HG02852 (cell line): Measurements from ENCODE around the gene EEF2K.
"Not testable (repeated sequence)": the region's sequence is repeated elsewhere in the genome, so short reads cannot be mapped to it uniquely, and the experiment has no call there.

Experiments used
- ATAC-seq: cut with Tn5 transposase; IDR thresholded peaks from one replicate; pipeline ENCODE4 v1.9.1; 2021; ENCODE audit warnings: mild to moderate bottlenecking, moderate library complexity; ENCODE audit not compliant: unreplicated experiment

Gene EEF2K

GRCh38 chr16:22206013-22206841 is at the start of gene EEF2K:
EEF2K (plus strand) TSS chr16:22206278; CDS start chr16:22225730, 19,452 bp downstream.
- peak; percentile 73 for ATAC-seq

DNA sequence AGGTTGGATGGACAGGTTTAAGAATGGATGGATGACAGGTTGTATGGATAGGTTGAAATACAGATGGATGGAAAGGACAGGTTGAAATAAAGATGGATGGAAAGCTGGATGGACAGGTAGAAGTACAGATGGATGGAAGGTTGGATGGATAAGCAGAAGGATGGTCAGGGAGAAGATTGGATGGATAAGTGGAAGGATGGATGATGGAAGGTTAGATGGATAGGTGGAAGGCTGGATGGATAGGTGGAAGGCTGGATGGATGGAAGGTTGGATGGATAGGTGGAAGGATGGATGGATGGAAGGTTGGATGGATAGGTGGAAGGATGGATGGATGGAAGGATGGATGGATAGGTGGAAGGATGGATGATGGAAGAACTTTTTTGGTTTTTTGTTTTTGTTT is 44.7 kb upstream of the EEF2K start:
- ATAC-seq, result no peak

GRCh38 chr16:22161999-22162655 is 44.0 kb upstream of the EEF2K start, which contains the start of gene SDR42E2:
SDR42E2 (plus strand) TSS chr16:22162506; CDS start chr16:22165583, 3,077 bp downstream.
- no peak for ATAC-seq

GRCh38 chr16:22162656-22163009 is 43.4 kb upstream of the EEF2K start:
- no peak for ATAC-seq

GRCh38 chr16:22163806-22164205 is 42.3 kb upstream of the EEF2K start:
- no peak for ATAC-seq

GRCh38 chr16:22164482-22164881 is 41.6 kb upstream of the EEF2K start:
- ATAC-seq, result no peak

- ATAC-seq, result no peak
Measured at GRCh38 chr16:22165508-22166285, 40.4 kb upstream of the EEF2K start.

DNA sequence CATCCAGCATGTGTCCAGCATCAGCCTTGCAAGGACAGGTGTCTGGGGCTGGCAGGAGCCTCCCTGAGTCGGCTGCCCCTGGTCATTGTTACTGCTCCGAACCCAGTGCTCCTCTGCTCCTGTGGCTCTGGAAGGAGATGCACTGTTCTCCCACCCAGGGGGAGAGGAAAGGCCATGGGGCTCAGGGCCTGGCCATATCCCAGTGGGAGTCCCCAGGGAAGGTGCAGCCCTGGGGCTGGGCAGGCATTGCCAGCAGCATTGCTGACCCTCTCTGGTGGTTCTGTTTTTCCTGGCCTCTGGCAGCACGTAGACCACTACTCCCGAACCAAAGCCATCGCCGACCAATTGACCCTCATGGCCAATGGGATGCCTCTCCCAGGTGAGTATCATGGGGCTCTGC is 34.1 kb upstream of the EEF2K start:
- ATAC-seq, result no peak

DNA sequence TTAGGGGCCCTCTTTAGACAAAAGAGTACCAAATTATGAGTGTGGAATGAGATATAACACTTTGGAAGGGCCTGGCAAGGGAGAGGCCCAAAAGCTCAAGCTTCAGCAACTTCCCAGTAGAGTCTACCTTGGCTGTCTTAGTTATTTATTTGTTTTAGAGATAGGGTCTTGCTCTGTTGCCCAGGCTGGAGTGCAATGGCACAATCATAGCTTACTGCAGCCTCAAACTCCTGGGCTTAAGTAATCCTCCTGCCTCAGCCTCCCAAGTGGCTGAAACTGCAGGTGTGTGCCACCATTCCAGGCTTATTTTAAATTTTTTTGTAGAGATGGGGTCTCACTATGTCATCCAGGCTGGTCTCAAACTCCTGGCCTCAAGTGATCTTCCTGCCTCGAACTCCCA is 33.4 kb upstream of the EEF2K start:
- ATAC-seq, result not testable (repeated sequence)

GRCh38 chr16:22174642-22175041 is 31.4 kb upstream of the EEF2K start:
- no peak for ATAC-seq

- no peak for ATAC-seq
Measured at GRCh38 chr16:22177968-22178930, 27.8 kb upstream of the EEF2K start.

DNA sequence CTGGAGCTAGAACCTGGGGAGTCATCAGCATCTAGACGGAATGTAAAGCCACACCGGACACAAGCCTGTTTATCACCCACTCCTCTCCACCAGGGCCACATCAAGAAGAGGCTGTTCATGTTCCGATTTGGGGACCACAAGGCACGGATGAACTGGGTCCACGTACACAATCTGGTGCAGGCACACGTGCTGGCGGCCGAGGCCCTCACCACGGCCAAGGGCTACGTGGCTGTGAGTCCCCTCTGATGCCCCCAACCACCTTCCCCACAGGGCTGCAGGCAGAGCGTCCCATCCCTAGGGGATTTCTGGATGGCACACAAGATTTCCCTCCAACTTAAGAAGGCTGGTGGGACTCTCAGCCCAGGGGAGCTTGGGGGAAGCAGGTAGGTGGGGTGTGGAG is 24.7 kb upstream of the EEF2K start:
- ATAC-seq, result no peak

DNA sequence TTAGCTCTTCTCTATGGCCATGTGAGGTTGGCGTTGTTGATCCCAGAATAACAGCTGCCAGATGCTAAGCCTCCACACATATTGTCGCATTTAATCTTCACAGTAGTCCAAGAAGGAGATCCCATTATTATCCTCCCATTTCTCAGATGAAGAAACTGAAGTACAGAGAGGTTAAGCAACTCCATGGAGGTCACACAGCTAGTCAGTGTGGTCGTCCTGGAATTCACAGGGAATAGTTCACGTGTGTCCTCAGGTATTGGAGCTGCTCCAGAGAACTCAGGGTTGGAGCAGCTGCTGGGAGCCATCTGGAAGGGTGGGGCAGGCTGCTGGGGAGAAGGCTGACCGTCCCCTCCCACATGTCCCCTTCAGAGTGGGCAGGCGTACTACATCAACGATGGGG is 24.2 kb upstream of the EEF2K start:
- ATAC-seq, result no peak

DNA sequence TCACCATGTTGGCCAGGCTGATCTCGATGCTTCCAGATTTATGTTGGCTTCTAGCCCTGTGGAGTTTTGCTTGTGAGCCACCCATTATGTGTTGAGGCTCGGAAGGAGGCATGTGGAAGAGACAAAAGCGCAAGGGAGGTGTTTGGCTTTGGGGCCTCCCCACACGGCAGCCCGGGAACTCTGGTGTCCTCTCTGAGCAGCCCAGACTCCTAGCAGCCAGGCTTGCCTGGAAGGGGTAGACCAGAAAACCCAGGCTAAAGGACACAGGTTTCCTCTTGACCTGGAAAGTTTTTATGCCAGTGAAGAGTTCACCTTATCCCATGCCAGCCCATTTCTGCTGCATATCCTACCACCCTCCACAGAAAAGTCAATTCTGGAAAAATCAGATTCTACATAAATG is 22.7 kb upstream of the EEF2K start:
- no peak for ATAC-seq

DNA sequence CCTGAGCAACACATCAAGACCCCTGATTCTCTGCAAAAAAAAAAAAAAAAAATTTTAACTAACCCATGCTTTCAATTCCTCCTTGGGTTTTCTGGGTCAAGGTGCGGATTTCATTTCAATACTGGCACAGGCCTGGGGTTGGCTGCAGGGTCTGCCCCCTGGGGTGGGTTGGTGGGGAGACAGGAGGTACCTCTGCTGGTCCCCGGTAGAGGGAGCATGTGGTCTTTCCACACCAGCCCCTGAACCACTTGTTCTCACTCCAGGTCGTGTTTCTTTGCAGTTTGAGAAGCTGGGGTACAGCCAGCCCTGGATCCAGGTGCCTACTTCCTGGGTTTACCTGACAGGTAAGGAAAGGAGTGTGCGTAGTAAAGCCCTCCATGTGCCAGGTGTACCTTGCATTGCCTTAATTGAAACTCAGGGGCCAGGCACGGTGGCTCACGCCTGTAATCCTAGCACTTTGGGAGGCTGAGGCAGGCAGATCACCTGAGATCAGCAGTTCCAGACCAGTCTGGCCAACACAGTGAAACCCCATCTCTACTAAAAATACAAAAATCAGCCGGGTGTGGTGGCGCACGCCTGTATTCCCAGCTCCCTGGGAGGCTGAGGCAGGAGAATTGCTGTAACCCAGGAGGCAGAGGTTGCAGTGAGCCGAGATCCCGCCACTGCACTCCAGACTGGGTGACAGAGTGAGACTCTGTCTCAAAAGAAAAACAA is 22.0 kb upstream of the EEF2K start:
- no peak for ATAC-seq

- no peak for ATAC-seq
Measured at GRCh38 chr16:22184615-22184968, 21.5 kb upstream of the EEF2K start.

GRCh38 chr16:22186517-22186916 is 19.6 kb upstream of the EEF2K start:
- ATAC-seq, result no peak

- no peak for ATAC-seq
Measured at GRCh38 chr16:22188267-22188594, 17.8 kb upstream of the EEF2K start.

- no peak for ATAC-seq
Measured at GRCh38 chr16:22188595-22189442, 17.3 kb upstream of the EEF2K start.
